ENCODE results near the gene PDE4B. TPM values are rescaled to one million over a fixed set of nuclear protein-coding genes. Genes with fewer than 3 reads are reported as not detected.

Gene PDE4B
- total and polyA plus RNA-seq, 2 donors from 2014 or later = 2.0 to 8.7 TPM

GRCh38 chr1:66355756-66356155, 563.1 kb downstream of the PDE4B start:
- intact Hi-C loops (cut with DNase I) = no loop called here
- no peaks in the 10 kb centered on the region for H3K27me3 ChIP-seq (ENCODE audit: control insufficient read depth, insufficient read depth, low read length)
- no peak overlapping the region for H3K9ac ChIP-seq (ENCODE audit: low read length in 3 of 3)
- no peaks in the 10 kb centered on the region for H3K9me3 ChIP-seq (ENCODE audit: control insufficient read depth in 2 of 3, insufficient read depth in 1 of 3, low read length in 3 of 3)
- no peak for TF ChIP-seq CTCF (IDR thresholded peaks at IDR 0.05; ENCODE audit: borderline replicate concordance, extremely low read depth, insufficient read depth)
- FAIRE-seq = no peak
- no peaks in the 10 kb centered on the region for H3K36me3 ChIP-seq (ENCODE audit: control insufficient read depth in 2 of 3, insufficient read depth in 3 of 3, low read length in 3 of 3)
- no peak overlapping the region for H3K27ac ChIP-seq (ENCODE audit: low read depth in 2 of 2, low read length in 2 of 2)
- no peak for DNase-seq
- H3K4me3 ChIP-seq (ENCODE audit: low read length in 3 of 3) = no peak overlapping the region
- peaks cover 2 to 6% (median 3%) of the 10 kb centered on the region in 3 donors for H3K4me1 ChIP-seq (ENCODE audit: control insufficient read depth in 2 of 3, insufficient read depth in 2 of 3, low read depth in 1 of 3, low read length in 3 of 3)

GRCh38 chr1:66356605-66357004, 563.9 kb downstream of the PDE4B start:
- H3K4me3 ChIP-seq (ENCODE audit: low read length in 3 of 3) = no peak overlapping the region
- no peaks in the 10 kb centered on the region for H3K36me3 ChIP-seq (ENCODE audit: control insufficient read depth in 2 of 3, insufficient read depth in 3 of 3, low read length in 3 of 3)
- H3K9me3 ChIP-seq (ENCODE audit: control insufficient read depth in 2 of 3, insufficient read depth in 1 of 3, low read length in 3 of 3) = no peaks in the 10 kb centered on the region
- FAIRE-seq (no peak), DNase-seq (no peak)
- TF ChIP-seq CTCF (IDR thresholded peaks at IDR 0.05; ENCODE audit: borderline replicate concordance, extremely low read depth, insufficient read depth) = no peak
- H3K4me1 ChIP-seq (ENCODE audit: control insufficient read depth in 2 of 3, insufficient read depth in 2 of 3, low read depth in 1 of 3, low read length in 3 of 3) = peaks cover 2 to 6% (median 3%) of the 10 kb centered on the region in 3 donors
- no peaks in the 10 kb centered on the region for H3K27me3 ChIP-seq (ENCODE audit: control insufficient read depth, insufficient read depth, low read length)
- intact Hi-C loops (cut with DNase I) = no loop called here
- H3K27ac ChIP-seq (ENCODE audit: low read depth in 2 of 2, low read length in 2 of 2) = no peak overlapping the region
- H3K9ac ChIP-seq (ENCODE audit: low read length in 3 of 3) = no peak overlapping the region

- Histone ChIP-seq H3K4me1 (ENCODE audit: control insufficient read depth in 2 of 3, insufficient read depth in 2 of 3, low read depth in 1 of 3, low read length in 3 of 3) (peaks cover 2 to 6% (median 3%) of the 10 kb centered on the region in 3 donors), H3K27ac (ENCODE audit: low read depth in 2 of 2, low read length in 2 of 2) (no peak overlapping the region), H3K4me3 (ENCODE audit: low read length in 3 of 3) (no peak overlapping the region), H3K27me3 (ENCODE audit: control insufficient read depth, insufficient read depth, low read length) (no peaks in the 10 kb centered on the region), H3K9ac (ENCODE audit: low read length in 3 of 3) (no peak overlapping the region), H3K36me3 (ENCODE audit: control insufficient read depth in 2 of 3, insufficient read depth in 3 of 3, low read length in 3 of 3) (no peaks in the 10 kb centered on the region), H3K9me3 (ENCODE audit: control insufficient read depth in 2 of 3, insufficient read depth in 1 of 3, low read length in 3 of 3) (no peaks in the 10 kb centered on the region)
- intact Hi-C loops (cut with DNase I) = no loop called here
- DNase-seq (no peak), FAIRE-seq (no peak)
- no peak for TF ChIP-seq CTCF (IDR thresholded peaks at IDR 0.05; ENCODE audit: borderline replicate concordance, extremely low read depth, insufficient read depth)
These were observed 564.3 kb downstream of the PDE4B start for GRCh38 chr1:66357021-66357420.

Data from kidney (tissue), 14 donors.